Peyer's patch (tissue), 4 donors: ENCODE results near the gene FAM83E. TPM values are rescaled to one million over a fixed set of nuclear protein-coding genes. Genes with fewer than 3 reads are reported as not detected.

Source experiments
- DNase-seq, 3 donors: peaks; one replicate each; pipeline ENCODE4 v3.0.0-alpha.2; 2017 to 2019
- H3K27ac ChIP-seq, 4 donors: fragments of 200-600 bp; sonication (generic); one replicate each; pipeline ENCODE4 v1.5.1; 2016 to 2019
- H3K27me3 ChIP-seq, 2 donors: fragments of 200-600 bp; sonication (generic); one replicate each; pipeline ENCODE4 v1.5.1; 2019
- H3K36me3 ChIP-seq, 3 donors: fragments of 200-600 bp; sonication (generic); one replicate each; pipeline ENCODE4 v1.5.1; 2016 to 2019
- H3K4me1 ChIP-seq, 4 donors: fragments of 200-600 bp; sonication (generic); one replicate each; pipeline ENCODE4 v1.5.1; 2016 to 2019
- H3K4me3 ChIP-seq, 4 donors: fragments of 200-600 bp; sonication (generic); 1 replicate in 3 of 4; 2 replicates in 1 of 4; pipeline ENCODE4 v1.5.1; 2016 to 2019; ENCODE audit warnings: mild to moderate bottlenecking in 1 of 4
- H3K9me3 ChIP-seq, 4 donors: fragments of 200-600 bp; sonication (generic); one replicate each; pipeline ENCODE4 v1.5.1; 2016 to 2019; ENCODE audit warnings: mild to moderate bottlenecking in 1 of 4
- POLR2A ChIP-seq, 2 donors: fragments of 450-650 bp; IDR thresholded peaks; one replicate each; pipeline ENCODE4 v1.5.1; 2017; ENCODE audit warnings: antibody characterized with exemption in 2 of 2, mild to moderate bottlenecking in 2 of 2, moderate library complexity in 2 of 2
- total RNA-seq, 4 donors: library from RNA; depleted of rRNA; stranded (reverse); fragments of >200 nt; gene quantifications; one replicate each; pipeline ENCODE4 v1.1.0, GENCODE V29; 2016
- TF ChIP-seq, protein P1 (sequence below), 6 experiments: fragments of 450-650 bp in 4 of 6; fragments of 200-600 bp in 2 of 6; sonication (generic) in 1 of 6; IDR thresholded peaks; one replicate each; pipeline ENCODE4 v1.5.1; 2017 to 2019; ENCODE audit warnings: antibody characterized with exemption in 6 of 6, mild to moderate bottlenecking in 3 of 6, moderate library complexity in 1 of 6

The FAM83E gene
- total RNA-seq, 4 donors from 2014 or later, result 58.6 to 203 (median 130) TPM

DNA sequence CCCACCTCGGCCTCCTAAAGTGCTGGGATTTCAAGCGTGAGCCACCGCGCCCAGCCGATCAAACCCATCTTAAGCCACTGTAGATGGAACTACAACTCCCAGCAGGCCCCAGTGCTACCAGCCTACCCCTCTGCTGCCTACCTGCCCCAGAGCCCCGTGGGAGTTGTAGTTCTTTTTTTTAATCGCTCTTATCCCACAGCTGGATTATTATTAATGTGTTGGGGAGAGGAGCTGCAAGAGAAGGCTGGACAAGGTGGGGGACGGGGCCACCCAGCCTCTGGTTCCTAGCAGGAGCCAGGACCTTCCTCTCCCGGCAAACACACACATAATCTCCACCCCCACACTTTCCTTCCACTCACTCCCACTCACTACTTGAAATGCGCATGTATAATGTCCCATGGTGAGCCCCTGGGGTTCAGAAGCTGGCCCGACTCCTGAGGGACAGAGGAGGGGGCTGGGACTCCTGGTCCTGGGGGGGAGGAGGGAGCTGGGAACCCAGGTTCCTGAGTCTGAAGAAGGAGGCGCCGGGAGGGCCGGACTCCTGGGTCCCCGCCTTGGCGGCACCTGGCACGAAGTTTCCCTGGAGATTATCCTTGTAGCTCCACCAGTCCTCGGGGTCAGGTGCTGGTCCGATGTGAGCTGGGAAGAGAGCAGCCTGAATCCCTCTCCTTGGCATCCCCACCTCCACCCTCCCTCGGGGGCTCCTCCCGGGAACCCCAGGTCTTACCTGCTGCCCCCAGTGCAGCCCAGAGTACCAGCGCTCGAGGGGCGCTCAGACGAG is 30.2 kb upstream of the FAM83E start:
- Histone ChIP-seq H3K27me3 (no peaks in the 10 kb centered on the region), H3K4me3 (peak overlapping the region; percentile 40 to 59 (median 56)), H3K36me3 (no peaks in the 10 kb centered on the region), H3K27ac (peak overlapping the region; percentile 72 to 94 (median 84)), H3K9me3 (no peaks in the 10 kb centered on the region), H3K4me1 (peaks cover 0 to 20% (median 0%) of the 10 kb centered on the region in 4 donors)
- peak; percentile 63 to 90 (median 83) for DNase-seq
- TF ChIP-seq POLR2A (IDR thresholded peaks at IDR 0.05), result no peak
- TF ChIP-seq, protein P1, sequence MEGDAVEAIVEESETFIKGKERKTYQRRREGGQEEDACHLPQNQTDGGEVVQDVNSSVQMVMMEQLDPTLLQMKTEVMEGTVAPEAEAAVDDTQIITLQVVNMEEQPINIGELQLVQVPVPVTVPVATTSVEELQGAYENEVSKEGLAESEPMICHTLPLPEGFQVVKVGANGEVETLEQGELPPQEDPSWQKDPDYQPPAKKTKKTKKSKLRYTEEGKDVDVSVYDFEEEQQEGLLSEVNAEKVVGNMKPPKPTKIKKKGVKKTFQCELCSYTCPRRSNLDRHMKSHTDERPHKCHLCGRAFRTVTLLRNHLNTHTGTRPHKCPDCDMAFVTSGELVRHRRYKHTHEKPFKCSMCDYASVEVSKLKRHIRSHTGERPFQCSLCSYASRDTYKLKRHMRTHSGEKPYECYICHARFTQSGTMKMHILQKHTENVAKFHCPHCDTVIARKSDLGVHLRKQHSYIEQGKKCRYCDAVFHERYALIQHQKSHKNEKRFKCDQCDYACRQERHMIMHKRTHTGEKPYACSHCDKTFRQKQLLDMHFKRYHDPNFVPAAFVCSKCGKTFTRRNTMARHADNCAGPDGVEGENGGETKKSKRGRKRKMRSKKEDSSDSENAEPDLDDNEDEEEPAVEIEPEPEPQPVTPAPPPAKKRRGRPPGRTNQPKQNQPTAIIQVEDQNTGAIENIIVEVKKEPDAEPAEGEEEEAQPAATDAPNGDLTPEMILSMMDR (IDR thresholded peaks at IDR 0.05), result no peak

DNA sequence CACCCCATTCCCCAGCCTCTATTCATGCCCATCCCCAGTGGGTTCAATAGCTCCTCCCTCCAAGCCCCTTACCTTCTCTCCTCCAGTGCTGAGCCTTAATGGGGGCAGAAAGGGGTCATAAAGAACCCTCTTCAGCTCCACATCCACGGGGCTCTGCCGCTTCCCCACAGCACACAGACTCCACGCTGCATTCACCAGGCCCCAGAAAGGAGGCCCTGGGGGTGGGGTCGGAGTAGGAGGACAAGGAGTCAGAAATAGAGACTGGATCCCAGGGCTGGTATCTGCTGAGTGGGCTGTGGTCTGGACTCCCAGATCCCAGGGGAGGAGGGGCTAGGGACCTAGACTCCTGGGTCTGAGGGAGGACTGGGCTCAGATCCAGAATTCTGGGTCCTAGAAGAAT is 29.5 kb upstream of the FAM83E start:
- Histone ChIP-seq H3K4me3 (no peak overlapping the region), H3K36me3 (no peaks in the 10 kb centered on the region), H3K9me3 (no peaks in the 10 kb centered on the region), H3K27me3 (no peaks in the 10 kb centered on the region), H3K4me1 (peaks cover 0 to 25% (median 0%) of the 10 kb centered on the region in 4 donors), H3K27ac (peak overlapping the region in 1 of 4 donors; percentile 94)
- no peak for TF ChIP-seq POLR2A (IDR thresholded peaks at IDR 0.05)
- TF ChIP-seq, protein P1 (IDR thresholded peaks at IDR 0.05), result no peak
- DNase-seq, result no peak

DNA sequence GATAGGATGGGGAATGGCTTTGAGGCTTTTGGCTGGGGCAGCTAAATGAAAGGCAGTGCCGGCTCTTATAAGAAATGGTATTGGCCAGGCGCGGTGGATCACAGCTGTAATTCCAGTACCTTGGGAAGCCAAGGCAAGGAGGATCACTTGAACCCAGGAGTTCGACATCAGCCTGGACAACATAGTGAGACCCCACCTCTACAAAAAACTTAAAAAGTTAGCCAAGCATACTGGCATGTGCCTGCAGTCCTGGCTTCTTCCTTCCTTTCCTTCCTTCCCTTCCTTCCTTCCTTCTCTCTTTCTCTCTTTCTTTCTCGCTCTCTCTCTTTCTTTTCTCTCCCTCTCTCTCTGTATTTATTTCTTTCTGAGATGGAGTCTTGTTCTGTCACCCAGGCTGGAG is 28.0 kb upstream of the FAM83E start:
- Histone ChIP-seq H3K9me3 (no peaks in the 10 kb centered on the region), H3K27me3 (no peaks in the 10 kb centered on the region), H3K4me3 (no peak overlapping the region), H3K36me3 (no peaks in the 10 kb centered on the region), H3K27ac (no peak overlapping the region), H3K4me1 (peaks cover 0 to 36% (median 1%) of the 10 kb centered on the region in 4 donors)
- no peak for DNase-seq
- TF ChIP-seq, protein P1 (IDR thresholded peaks at IDR 0.05), result no peak
- no peak for TF ChIP-seq POLR2A (IDR thresholded peaks at IDR 0.05)

DNA sequence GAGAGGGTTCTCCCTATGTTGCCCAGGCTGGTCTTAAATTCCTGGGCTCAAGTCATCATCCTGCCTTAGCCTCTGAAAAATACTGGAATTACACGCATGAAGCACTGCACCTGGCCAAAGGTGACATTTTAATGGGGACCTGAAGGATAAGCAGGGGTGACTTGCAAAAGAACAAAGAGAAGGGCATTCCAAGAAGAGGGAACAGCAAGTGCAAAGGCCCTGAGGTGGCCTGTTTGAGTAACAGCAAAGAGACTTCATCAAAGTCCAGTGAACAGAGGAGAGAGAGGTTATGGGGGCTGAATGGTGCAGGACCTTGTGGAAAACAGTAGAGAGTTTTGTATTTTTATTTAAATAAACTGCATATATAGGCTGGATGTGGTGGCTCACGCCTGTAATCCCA is 27.0 kb upstream of the FAM83E start:
- Histone ChIP-seq H3K27ac (no peak overlapping the region), H3K27me3 (no peaks in the 10 kb centered on the region), H3K9me3 (no peaks in the 10 kb centered on the region), H3K4me1 (peaks cover 0 to 36% (median 1%) of the 10 kb centered on the region in 4 donors), H3K36me3 (no peaks in the 10 kb centered on the region), H3K4me3 (no peak overlapping the region)
- no peak for DNase-seq
- no peak for TF ChIP-seq POLR2A (IDR thresholded peaks at IDR 0.05)
- TF ChIP-seq, protein P1 (IDR thresholded peaks at IDR 0.05), result no peak

DNA sequence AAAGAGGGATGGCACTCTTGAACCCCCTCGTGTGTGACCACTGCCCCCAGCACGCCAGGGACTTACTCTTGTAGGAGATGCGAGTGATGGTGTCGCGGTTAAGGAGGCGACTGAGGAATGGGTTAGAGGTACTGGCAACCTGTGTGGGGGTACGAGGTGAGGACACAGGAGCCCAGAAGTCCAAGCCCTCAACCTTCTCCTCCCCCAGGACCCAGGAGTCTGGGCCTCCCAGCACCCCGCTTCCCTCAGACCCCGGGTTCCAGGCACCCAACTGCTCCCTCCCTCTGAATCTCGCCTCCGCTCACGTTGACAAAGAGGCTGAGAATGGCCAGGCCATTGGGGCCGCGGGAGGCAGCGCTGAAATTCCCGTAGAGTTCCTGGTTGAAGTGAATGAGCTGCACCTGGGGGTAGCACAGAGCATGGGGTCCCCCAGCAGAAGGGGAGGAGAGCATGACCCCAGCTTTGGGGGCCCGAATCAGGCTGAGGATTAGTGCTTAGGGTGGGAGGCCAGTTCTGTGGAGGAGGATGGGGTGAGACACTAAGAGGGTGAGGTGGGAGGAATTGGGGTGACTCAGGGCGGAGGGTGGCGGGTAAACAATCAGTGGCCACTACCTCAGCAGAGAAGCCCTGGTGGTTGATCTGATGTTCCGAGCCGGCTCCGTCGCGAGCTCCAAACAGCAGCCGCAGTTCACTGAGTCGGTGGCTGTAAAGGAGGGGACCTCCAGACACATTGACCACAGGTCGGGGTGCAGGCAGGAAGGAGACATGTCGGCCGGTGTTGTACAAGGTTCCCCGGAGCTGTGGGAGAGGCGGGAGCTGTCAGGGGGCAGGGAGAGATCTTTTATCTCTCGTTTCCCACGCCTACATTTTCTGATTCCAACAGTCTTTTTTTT is 24.9 kb upstream of the FAM83E start:
- peak overlapping the region in 3 of 4 donors; percentile 28 to 98 (median 96) for H3K27ac ChIP-seq
- H3K4me3 ChIP-seq, result peak overlapping the region in 2 of 4 donors; percentile 6 to 19
- no peaks in the 10 kb centered on the region for H3K36me3 ChIP-seq
- DNase-seq, result peak in 2 of 3 donors; percentile 54 to 64
- H3K27me3 ChIP-seq, result no peaks in the 10 kb centered on the region
- no peaks in the 10 kb centered on the region for H3K9me3 ChIP-seq
- TF ChIP-seq POLR2A (IDR thresholded peaks at IDR 0.05), result no peak
- TF ChIP-seq, protein P1 (IDR thresholded peaks at IDR 0.05), result no peak
- peaks cover 0 to 25% (median 6%) of the 10 kb centered on the region in 4 donors for H3K4me1 ChIP-seq
